HG02852 (cell line): Measurements from ENCODE around the gene ESR2.
"Not testable (repeated sequence)": the region's sequence is repeated elsewhere in the genome, so short reads cannot be mapped to it uniquely, and the experiment has no call there.

ENCODE experiments used
- ATAC-seq: cut with Tn5 transposase; IDR thresholded peaks from one replicate; pipeline ENCODE4 v1.9.1; 2021; ENCODE audit warnings: mild to moderate bottlenecking, moderate library complexity; ENCODE audit not compliant: unreplicated experiment

ESR2 gene

GRCh38 chr14:64293976-64294671, at the start of gene ESR2:
ESR2 (minus strand) TSS chr14:64294371; CDS start chr14:64282985, 11,386 bp downstream.
- peak; percentile 39 for ATAC-seq

GRCh38 chr14:64340560-64341196, 46.5 kb upstream of the ESR2 start:
- no peak for ATAC-seq

GRCh38 chr14:64338616-64339316, 44.6 kb upstream of the ESR2 start:
- ATAC-seq = peak; percentile 88

GRCh38 chr14:64337888-64338615, 43.9 kb upstream of the ESR2 start:
- ATAC-seq = peak; percentile 51

GRCh38 chr14:64329149-64329548, 35.0 kb upstream of the ESR2 start:
- no peak for ATAC-seq

GRCh38 chr14:64326502-64326901, 32.3 kb upstream of the ESR2 start:
- no peak for ATAC-seq

GRCh38 chr14:64324895-64325294, 30.7 kb upstream of the ESR2 start:
- no peak for ATAC-seq

- ATAC-seq = no peak
These were observed 30.3 kb upstream of the ESR2 start for GRCh38 chr14:64324461-64324860.

GRCh38 chr14:64320362-64320761, 26.2 kb upstream of the ESR2 start:
- not testable (repeated sequence) for ATAC-seq

- not testable (repeated sequence) for ATAC-seq
These were observed 24.5 kb upstream of the ESR2 start for GRCh38 chr14:64318695-64319094.

- no peak for ATAC-seq
These were observed 9.3 kb upstream of the ESR2 start for GRCh38 chr14:64303471-64303917.

GRCh38 chr14:64298773-64299172, 4.6 kb upstream of the ESR2 start:
- ATAC-seq = no peak

GRCh38 chr14:64296561-64296960, 2.4 kb upstream of the ESR2 start:
- ATAC-seq = no peak

GRCh38 chr14:64294672-64295413, 672 bp upstream of the ESR2 start:
- ATAC-seq = peak; percentile 74

GRCh38 chr14:64292197-64292596, 2.0 kb downstream of the ESR2 start:
- ATAC-seq = no peak

GRCh38 chr14:64289571-64289970, 4.6 kb downstream of the ESR2 start:
- ATAC-seq = no peak

GRCh38 chr14:64281805-64282204, 12.4 kb downstream of the ESR2 start:
- no peak for ATAC-seq

GRCh38 chr14:64279704-64280668, 14.2 kb downstream of the ESR2 start:
- ATAC-seq = no peak

GRCh38 chr14:64278458-64278857, 15.7 kb downstream of the ESR2 start:
- ATAC-seq = no peak
